HG03457 (cell line): ENCODE results near the gene KCNC1.

Experiments
- ATAC-seq: cut with Tn5 transposase; IDR thresholded peaks from one replicate; pipeline ENCODE4 v1.9.1; 2021; ENCODE audit warnings: moderate number of reproducible peaks; ENCODE audit not compliant: unreplicated experiment

The KCNC1 gene

GRCh38 chr11:17714870-17715269 is 19.7 kb upstream of the KCNC1 start:
- ATAC-seq: no peak

DNA sequence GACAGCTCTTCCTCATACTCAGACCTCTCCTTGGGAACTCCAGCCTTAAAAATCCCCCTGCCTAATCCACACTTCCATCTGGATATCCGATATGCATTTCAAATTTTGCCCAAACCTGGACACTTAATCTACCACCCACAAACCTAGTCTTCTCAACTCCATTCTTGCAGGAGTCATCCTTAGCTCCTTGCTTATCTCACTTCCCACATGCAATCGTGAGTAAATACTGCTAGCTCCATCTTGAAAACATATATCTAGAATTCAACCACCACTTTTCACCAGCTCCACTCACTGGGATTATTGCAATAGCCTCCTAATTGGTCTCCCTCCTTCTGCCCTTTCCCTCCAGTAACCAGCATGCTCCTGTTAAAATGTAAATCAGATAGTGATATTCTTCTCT is 17.8 kb upstream of the KCNC1 start:
- no peak for ATAC-seq

DNA sequence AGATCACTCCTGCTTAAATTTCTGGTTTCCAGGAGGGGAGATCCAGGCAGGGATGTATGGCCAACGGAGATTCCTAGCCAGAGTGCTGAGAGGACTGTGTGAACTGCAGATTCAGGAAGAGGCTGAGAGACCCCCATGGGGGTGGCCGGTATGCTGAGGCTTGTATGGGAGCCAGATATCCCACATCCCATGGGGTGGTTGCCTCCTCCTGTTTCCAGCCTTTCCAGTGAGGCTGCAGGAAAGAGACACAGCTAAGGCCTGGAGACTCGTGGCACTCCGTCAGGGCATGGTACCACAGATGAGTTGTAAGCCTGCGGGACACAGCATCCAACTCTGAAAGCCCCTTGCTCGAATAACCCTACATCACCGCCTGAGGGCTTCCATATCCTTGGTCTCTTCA is 16.6 kb upstream of the KCNC1 start:
- ATAC-seq: no peak

DNA sequence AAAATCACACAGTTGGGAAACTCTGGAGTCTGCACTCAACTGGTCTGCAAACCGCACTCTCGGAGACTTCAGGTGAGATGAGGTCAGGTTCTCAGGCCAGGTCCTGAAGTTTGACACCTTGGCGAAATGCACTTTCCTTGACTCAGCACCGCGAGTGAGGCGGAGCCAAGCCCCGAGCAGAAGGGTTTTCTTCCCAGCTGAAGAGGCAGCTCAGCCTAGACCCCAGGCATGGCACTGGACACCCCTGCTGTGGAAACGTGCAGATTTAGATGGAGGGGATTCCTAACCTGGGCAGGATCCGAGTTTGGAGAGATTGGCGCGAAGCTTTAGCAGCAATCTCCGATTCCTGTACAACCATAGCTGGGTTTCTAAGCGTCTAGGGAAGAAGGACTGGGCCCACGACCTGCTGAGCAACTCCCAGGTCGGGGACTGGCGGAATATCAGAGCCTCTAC is 16.0 kb upstream of the KCNC1 start:
- no peak for ATAC-seq

GRCh38 chr11:17719028-17719937 is 15.3 kb upstream of the KCNC1 start, which contains the start of gene MYOD1:
MYOD1 (plus strand) TSS chr11:17719571; CDS start chr11:17719783, 212 bp downstream.
- ATAC-seq: no peak

GRCh38 chr11:17719938-17720795 is 14.4 kb upstream of the KCNC1 start:
- no peak for ATAC-seq

- no peak for ATAC-seq
These were observed 13.8 kb upstream of the KCNC1 start for GRCh38 chr11:17720796-17721171.

- ATAC-seq: no peak
These were observed 13.2 kb upstream of the KCNC1 start for GRCh38 chr11:17721242-17721999.

GRCh38 chr11:17722000-17722643 is 12.5 kb upstream of the KCNC1 start:
- no peak for ATAC-seq

DNA sequence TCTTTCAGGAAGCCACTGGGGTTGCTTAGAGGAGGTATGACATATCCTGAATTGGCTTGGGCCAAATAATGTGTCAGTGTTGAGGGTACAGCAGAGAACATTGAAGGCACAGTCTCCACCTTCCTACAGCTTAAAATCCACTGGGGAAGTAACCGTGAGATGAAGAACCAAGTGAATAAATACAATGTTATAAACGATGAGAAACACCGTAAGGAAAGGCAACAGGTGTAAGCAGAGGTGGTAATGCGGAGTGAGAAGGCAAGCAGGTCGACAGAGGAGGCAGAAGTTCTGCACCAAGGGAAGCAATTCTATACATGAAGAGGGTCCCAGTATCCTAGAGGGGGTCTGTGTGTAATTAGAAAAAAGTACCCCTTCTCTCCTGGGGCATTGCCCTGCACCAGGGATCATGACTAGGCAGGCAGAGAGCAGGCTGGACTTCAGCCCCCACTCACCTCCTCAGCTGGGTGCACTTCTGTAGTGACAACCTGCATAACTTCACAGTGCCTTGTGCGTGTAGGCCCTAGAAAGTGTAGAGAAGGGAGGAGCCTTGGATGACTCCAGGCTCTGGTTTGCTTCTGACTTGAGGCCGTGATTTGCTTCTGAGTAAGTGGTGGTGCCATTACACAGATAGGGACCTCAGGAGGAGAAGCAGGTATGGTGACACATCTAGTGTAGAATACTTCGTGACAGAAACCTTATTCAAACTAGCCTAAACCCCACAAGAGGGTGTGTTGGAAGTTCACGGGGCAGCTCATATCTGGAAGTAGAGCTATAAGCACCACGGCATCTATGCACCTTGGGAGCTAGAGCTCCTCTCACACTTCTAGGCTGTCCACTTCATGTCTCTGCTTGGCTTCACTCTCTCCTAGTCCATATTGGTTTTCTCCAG is 10.3 kb upstream of the KCNC1 start:
- no peak for ATAC-seq

- no peak for ATAC-seq
These were observed 9.4 kb upstream of the KCNC1 start for GRCh38 chr11:17725174-17725573.

GRCh38 chr11:17730137-17730536 is 4.4 kb upstream of the KCNC1 start:
- no peak for ATAC-seq

GRCh38 chr11:17730608-17731462 is 3.7 kb upstream of the KCNC1 start:
- ATAC-seq: no peak

- ATAC-seq: no peak
These were observed 1.3 kb upstream of the KCNC1 start for GRCh38 chr11:17733261-17733660.

DNA sequence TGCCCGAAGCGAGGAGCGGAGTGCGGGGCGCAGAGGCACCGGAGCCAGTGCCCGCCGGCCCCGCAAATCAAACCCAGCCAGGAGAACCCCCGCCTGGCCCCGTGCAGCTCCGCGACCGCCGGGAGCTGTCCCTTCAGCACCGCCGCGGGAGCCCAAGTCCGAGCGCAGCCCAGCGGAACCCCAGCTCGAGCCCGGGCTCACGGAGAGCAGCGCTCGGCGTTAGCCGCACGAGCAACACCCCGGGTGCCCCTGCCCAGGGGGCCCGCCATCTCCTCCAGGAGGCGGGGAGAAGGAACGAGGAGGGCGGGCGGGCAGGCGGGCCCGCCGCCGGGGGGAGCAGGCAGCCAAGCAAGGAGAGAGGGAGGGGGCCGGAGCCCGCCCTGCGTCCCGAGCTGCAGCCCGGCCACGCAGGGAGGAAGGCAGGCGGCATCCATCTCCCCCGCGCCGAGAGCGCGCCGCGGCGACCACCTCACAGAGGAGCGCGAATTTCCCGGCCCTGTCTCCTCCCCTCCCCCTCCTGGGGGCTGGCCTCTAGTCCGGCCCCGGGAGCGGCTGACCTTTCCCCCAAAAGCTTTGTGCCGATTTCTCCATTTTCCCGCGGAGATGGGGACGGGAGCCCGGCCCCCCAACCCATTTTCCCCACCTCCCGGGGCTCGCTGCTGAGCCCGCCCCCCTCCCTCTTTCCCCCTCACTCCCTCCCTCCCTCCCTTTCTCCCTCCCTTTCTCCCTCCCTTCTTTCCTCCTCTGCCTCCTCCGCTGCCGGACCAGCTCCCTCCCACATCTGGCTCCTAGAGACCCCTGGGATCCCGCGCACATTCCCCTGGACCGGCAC is 621 bp downstream of the KCNC1 start:
- no peak for ATAC-seq

- ATAC-seq: no peak
These were observed 1.4 kb downstream of the KCNC1 start for GRCh38 chr11:17735818-17736578.

DNA sequence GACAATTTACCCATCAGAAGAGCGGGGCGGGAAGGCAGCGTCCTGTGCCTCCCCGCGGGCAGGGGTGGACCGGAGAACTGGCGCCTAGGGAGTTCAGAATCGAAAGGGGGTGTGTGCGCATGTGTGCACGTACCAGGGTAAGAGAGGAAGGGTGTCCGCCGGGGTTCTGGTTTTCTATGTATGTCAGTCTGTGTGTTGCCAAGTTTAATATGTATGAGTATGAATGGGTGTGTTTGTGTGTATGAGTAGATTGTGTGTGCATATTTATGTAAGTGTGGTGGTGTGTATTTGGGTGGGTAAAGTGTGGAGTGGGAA is 2.0 kb downstream of the KCNC1 start:
- no peak for ATAC-seq
